HG03139 (cell line): ENCODE measurements around the gene PLD1.

ENCODE experiments used
- ATAC-seq: cut with Tn5 transposase; IDR thresholded peaks from one replicate; pipeline ENCODE4 v1.9.1; 2021; ENCODE audit not compliant: unreplicated experiment

Gene PLD1

GRCh38 chr3:171772427-171773056 lies 37.7 kb downstream of the PLD1 start:
- ATAC-seq: no peak

- ATAC-seq: no peak
Measured at GRCh38 chr3:171770689-171771620, 39.3 kb downstream of the PLD1 start.

DNA sequence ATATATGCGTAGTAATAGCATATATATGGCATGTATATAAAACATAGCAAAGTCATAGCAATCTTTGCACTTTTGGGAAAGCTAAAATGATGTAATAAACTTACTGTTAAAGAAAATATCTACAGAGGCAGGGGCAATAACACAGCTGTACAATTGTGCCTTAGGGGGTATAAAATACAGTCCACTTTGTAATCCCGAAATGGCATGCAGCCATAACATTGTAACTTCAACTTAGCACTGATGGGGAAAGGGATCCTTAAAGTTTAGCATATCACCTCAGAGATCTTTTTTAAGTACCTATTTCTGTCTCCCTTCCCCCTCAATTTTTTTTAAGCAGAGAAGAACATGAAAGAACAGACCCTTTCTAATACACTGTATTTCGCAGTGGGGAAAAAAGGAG lies 40.8 kb downstream of the PLD1 start:
- ATAC-seq: no peak

GRCh38 chr3:171768986-171769385 lies 41.3 kb downstream of the PLD1 start:
- ATAC-seq: no peak

DNA sequence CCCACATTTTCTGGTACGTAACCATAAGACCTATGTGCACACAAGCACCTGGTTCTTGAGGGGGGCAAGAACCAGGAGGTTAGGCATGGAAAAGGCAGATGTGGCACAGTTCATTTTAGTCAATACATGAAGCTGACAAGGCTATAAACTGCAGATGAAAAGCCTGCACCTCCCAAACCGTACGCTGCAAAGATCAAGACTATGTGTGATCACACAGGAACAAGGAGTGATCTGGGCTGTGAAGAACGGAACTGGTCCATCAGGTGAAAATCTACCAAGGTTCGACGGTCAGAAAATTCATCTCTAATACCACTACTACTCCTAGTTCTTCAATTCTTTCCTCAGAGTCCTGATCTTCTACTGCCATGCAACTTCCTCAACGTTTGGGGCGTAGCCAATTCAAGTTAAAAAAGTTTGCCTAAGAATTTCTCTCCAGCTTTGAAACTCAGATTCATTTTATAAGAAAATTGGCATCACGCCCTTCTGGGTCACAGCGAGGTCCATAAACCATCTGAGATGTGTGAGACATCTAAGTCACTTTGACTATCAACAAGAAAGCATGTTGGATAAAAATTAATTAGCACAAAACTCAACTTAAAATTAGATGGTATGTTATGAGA lies 41.9 kb downstream of the PLD1 start:
- ATAC-seq: no peak

DNA sequence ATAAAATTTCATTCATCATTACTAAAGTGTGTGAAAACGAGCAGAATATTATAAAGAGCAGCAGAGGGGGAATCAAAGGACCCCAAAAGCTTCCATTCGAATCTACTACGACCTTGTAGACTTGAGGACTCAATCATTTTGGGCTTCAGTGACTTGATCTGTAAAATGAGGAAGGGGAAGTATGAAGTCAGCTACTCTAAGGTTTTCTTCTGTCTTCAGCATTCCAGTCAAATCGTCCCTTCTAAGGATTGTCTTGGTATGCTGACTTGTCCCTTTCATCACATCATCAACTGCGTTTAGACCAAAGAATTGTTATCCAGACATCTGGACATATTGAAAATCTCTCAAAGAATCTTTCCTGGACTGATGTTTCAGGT lies 44.8 kb downstream of the PLD1 start:
- no peak for ATAC-seq

- no peak for ATAC-seq
Measured at GRCh38 chr3:171763392-171763791, 46.9 kb downstream of the PLD1 start.

GRCh38 chr3:171760477-171760876 lies 49.8 kb downstream of the PLD1 start:
- no peak for ATAC-seq

DNA sequence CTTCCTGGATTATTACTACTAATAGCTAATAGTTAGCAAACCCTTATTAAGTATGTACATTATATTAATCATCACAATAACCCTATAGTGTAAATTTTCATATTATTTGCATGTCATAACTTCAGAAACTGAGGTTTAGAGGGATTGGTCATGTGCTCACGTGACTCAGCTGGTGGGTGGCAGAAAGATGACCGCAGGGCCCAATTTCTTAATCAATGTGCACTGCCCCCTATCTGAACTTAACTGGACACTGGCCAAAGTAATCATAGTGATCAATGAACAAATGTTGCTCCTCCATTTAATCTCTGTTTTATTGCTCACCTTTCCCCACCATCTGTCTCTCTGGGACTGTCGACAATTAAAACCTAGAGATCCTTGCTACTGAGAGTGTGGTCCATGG lies 52.2 kb downstream of the PLD1 start:
- no peak for ATAC-seq

GRCh38 chr3:171757361-171758034 lies 52.8 kb downstream of the PLD1 start:
- ATAC-seq: no peak

GRCh38 chr3:171755656-171756055 lies 54.6 kb downstream of the PLD1 start:
- ATAC-seq: no peak

DNA sequence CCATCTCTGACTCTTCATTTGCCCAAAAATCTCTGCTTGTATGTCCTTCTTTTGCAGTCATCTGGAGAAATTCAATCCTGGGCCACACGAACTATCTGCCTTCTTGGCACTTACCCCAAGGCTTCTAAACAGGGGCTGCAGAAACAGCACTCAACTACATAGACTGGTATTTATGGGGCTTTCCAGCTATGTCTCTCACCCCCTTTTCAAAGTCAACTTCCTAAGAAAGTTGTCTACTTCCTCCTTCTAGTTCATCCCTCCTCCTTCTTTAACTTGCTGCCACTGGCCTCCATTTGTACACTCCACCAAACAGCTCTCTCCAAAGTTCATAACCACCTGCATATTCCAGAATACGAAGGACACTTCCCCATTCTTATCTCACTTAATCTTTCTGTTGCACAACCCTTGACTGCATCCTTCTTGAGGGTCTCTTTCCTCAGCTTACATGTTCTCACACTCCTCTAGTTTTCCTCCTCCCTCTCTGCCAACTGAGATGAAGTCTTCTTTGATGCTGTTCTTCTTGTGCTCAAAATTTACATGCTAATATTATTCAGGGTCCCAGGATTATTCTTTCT lies 55.2 kb downstream of the PLD1 start:
- no peak for ATAC-seq

DNA sequence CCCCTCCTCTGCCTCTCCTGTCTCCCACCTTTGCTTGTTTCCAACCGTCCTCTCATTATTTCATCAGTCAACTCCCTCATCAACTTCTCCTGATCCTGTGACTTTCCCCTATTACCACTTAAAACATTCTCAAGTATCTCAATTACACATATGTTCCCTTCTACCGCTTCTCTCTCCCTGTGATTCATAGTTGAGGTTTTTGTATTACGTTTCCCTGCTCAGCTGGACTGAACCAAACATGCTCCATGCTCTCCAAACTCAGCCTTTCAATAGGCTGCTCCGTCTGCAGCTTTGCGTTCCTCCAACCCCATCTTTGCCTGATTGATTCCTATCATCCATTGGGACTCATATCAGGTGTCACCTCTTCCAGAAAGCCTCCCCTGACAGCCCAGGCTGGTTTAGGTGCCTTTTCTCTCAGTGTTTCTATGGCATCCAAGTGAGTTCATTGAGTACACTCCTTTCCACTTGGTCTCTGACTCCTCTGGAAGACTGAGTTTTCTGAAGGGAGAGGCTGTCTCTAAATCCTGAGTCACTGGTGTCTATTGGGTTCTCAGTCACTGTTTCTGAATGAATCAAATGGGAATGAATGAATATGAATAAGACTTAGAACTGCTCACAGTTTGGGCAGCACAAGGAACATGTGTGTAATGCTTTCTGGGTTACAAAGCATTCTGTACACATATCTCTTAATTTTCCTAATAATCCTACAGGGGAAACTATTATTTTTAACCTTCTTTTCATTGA lies 56.4 kb downstream of the PLD1 start:
- ATAC-seq: no peak

- no peak for ATAC-seq
Measured at GRCh38 chr3:171753025-171753472, 57.2 kb downstream of the PLD1 start.

GRCh38 chr3:171752329-171752728 lies 58.0 kb downstream of the PLD1 start:
- ATAC-seq: peak; percentile 61

GRCh38 chr3:171749124-171749523 lies 61.2 kb downstream of the PLD1 start:
- ATAC-seq: no peak

DNA sequence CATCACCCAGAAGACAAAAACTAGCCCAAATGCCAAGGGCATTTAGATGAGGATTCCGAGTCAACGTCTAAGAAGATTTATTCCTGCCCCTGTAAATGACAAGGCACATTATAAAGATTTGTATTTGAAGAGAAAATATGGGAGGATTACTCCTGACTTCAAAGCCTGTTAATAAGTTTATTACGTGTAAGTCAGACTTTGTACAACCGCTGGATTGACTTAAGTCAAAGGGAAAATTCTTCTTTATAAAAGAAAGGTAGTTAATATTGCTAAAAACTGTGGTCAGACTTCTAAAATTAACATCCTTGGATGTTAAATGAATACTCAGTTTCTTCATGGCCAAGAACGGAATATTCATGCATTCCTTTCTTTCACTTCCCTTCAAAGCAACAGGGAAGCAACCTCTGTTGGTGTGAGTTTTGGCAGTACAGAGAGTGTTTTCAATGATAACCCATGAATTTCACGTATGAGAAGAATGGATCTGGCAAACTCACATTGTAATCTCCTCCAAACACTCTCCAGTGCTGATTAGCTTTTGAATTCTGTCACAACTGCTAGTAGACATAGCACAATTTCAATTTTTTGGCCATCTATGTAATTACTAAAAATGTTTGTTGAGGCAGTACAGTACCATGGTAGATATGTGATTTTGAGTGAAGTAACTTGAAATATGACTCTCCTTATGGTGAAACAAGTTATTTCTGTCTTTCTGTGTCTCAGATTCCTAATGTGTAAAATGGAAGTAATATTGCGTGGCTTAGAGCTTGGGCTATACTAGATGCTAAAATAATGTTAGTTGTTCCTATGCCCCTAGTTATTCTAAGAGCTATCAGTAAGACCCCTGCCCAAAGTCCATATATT lies 62.0 kb downstream of the PLD1 start:
- ATAC-seq: no peak

GRCh38 chr3:171747223-171747920 lies 62.9 kb downstream of the PLD1 start:
- no peak for ATAC-seq
